ENCODE results near the gene CDCA5.

CDCA5 gene

GRCh38 chr11:65065851-65066250 is 18.0 kb downstream of the CDCA5 start:
- no peak for DNase-seq
- Histone ChIP-seq H3K4me3 (no peak overlapping the region), H3K9me3 (no peaks in the 10 kb centered on the region), H3K36me3 (no peaks in the 10 kb centered on the region), H3K27me3 (peaks cover 0 to 25% of the 10 kb centered on the region in 2 donors), H3K27ac (no peak overlapping the region), H3K4me1 (no peaks in the 10 kb centered on the region)
- intact Hi-C loops (cut with DNase I; ENCODE audit: low total_unique reads) = no loop called here
- no peak for TF ChIP-seq CTCF (IDR thresholded peaks at IDR 0.05)

- no peak for DNase-seq
- TF ChIP-seq CTCF (IDR thresholded peaks at IDR 0.05) = no peak
- Histone ChIP-seq H3K4me3 (no peak overlapping the region), H3K9me3 (no peaks in the 10 kb centered on the region), H3K27ac (no peak overlapping the region), H3K27me3 (peaks cover 0 to 28% of the 10 kb centered on the region in 2 donors), H3K4me1 (no peaks in the 10 kb centered on the region), H3K36me3 (no peaks in the 10 kb centered on the region)
- intact Hi-C loops (cut with DNase I; ENCODE audit: low total_unique reads) = no loop called here
Observed at GRCh38 chr11:65064847-65065240, 19.0 kb downstream of the CDCA5 start.

- intact Hi-C loops (cut with DNase I; ENCODE audit: low total_unique reads) = no loop called here
- no peak for DNase-seq
Observed at GRCh38 chr11:65063532-65063931, 20.3 kb downstream of the CDCA5 start.

GRCh38 chr11:65060913-65061408 is 22.9 kb downstream of the CDCA5 start:
- H3K27ac ChIP-seq = no peak overlapping the region
- H3K36me3 ChIP-seq = no peaks in the 10 kb centered on the region
- peak; percentile 8 to 13 for TF ChIP-seq CTCF (IDR thresholded peaks at IDR 0.05)
- no peaks in the 10 kb centered on the region for H3K9me3 ChIP-seq
- no peak overlapping the region for H3K4me3 ChIP-seq
- DNase-seq = no peak
- intact Hi-C loops (cut with DNase I; ENCODE audit: low total_unique reads) = no loop called here
- H3K4me1 ChIP-seq = no peaks in the 10 kb centered on the region
- peaks cover 0 to 14% of the 10 kb centered on the region in 2 donors for H3K27me3 ChIP-seq

More at GRCh38 chr11:65063532-65063931, 20.3 kb downstream of the CDCA5 start:
- Histone ChIP-seq H3K9me3 (no peaks in the 10 kb centered on the region), H3K27ac (no peak overlapping the region), H3K36me3 (no peaks in the 10 kb centered on the region), H3K4me3 (no peak overlapping the region), H3K27me3 (peaks cover 0 to 28% of the 10 kb centered on the region in 2 donors), H3K4me1 (no peaks in the 10 kb centered on the region)
- TF ChIP-seq CTCF (IDR thresholded peaks at IDR 0.05) = no peak

- no peak overlapping the region for H3K4me3 ChIP-seq
- DNase-seq = no peak
- H3K9me3 ChIP-seq = no peaks in the 10 kb centered on the region
- peaks cover 0 to 14% of the 10 kb centered on the region in 2 donors for H3K27me3 ChIP-seq
- TF ChIP-seq CTCF (IDR thresholded peaks at IDR 0.05) = no peak
- no peaks in the 10 kb centered on the region for H3K4me1 ChIP-seq
- intact Hi-C loops (cut with DNase I; ENCODE audit: low total_unique reads) = no loop called here
- H3K27ac ChIP-seq = no peak overlapping the region
- H3K36me3 ChIP-seq = no peaks in the 10 kb centered on the region
Observed at GRCh38 chr11:65059959-65060824, 23.6 kb downstream of the CDCA5 start.

Measured in tibial artery (tissue), 4 donors.